Gastrocnemius medialis (tissue), 4 donors: ENCODE results near the gene ADAMTS2. TPM values are rescaled to one million over a fixed set of nuclear protein-coding genes. Genes with fewer than 3 reads are reported as not detected.

Experiments used
- ATAC-seq, 2 donors: fragments of 150-250 bp; one replicate each; pipeline ENCODE4 v1.9.1; 2016
- DNase-seq, 2 donors: peaks; one replicate each; pipeline ENCODE4 v3.0.0-alpha.2; 2019
- H3K27ac ChIP-seq, 4 donors: fragments of 200-600 bp; sonication (generic); 1 replicate in 1 of 4; 2 replicates in 3 of 4; pipeline ENCODE4 v1.5.1; 2016 to 2018; ENCODE audit warnings: mild to moderate bottlenecking in 2 of 4, moderate library complexity in 1 of 4
- H3K27me3 ChIP-seq, 3 donors: fragments of 200-600 bp; sonication (generic) in 2 of 3; 1 replicate in 1 of 3; 2 replicates in 2 of 3; pipeline versions ENCODE4 v1.5.1 to v1.6.0; 2016 to 2019; ENCODE audit warnings: mild to moderate bottlenecking in 1 of 3, moderate library complexity in 1 of 3
- H3K36me3 ChIP-seq, 2 donors: fragments of 200-600 bp; sonication (generic) in 1 of 2; one replicate each; pipeline ENCODE4 v1.5.1; 2017 to 2018
- H3K4me1 ChIP-seq, 2 donors: fragments of 200-600 bp; sonication (generic) in 1 of 2; one replicate each; pipeline ENCODE4 v1.5.1; 2016 to 2017; ENCODE audit warnings: mild to moderate bottlenecking in 2 of 2
- H3K4me3 ChIP-seq, 4 donors: fragments of 200-600 bp; sonication (generic) in 3 of 4; 1 replicate in 1 of 4; 2 replicates in 3 of 4; pipeline ENCODE4 v1.5.1; 2016 to 2019; ENCODE audit warnings: mild to moderate bottlenecking in 2 of 4
- H3K9me3 ChIP-seq, 3 donors: fragments of 200-600 bp; sonication (generic) in 2 of 3; 1 replicate in 1 of 3; 2 replicates in 2 of 3; pipeline ENCODE4 v1.5.1; 2016 to 2019
- POLR2A ChIP-seq, 2 donors: fragments of 450-650 bp; IDR thresholded peaks; one replicate each; pipeline ENCODE4 v1.6.1; 2017; ENCODE audit warnings: antibody characterized with exemption in 2 of 2, mild to moderate bottlenecking in 2 of 2, moderate library complexity in 2 of 2
- in situ Hi-C, 4 donors: fragments of 200-750 bp; cut with MboI; loops; one replicate each; pipeline versions ENCODE4 v1.15.0 to v1.8.0; 2017; ENCODE audit warnings: low sequenced_read_pairs in 4 of 4
- intact Hi-C: fragments of 100-400 bp; cut with DNase I; formaldehyde crosslinking; loops from one replicate; pipeline ENCODE4 v1.15.1; 2023; ENCODE audit warnings: low total_unique reads
- total RNA-seq, 4 donors: library from RNA; depleted of rRNA; stranded (reverse); fragments of >200 nt; gene quantifications; one replicate each; pipeline versions ENCODE4 v1.1.0 to v1.2.3, GENCODE V29; 2016
- TF ChIP-seq, protein P1 (sequence below), 5 experiments: fragments of 450-650 bp in 3 of 5; fragments of 200-600 bp in 2 of 5; sonication (generic) in 2 of 5; IDR thresholded peaks in 4 of 5; conservative IDR thresholded peaks in 1 of 5; 1 replicate in 4 of 5; 2 replicates in 1 of 5; pipeline ENCODE4 v1.5.1; 2016 to 2019; ENCODE audit warnings: antibody characterized with exemption in 5 of 5, mild to moderate bottlenecking in 3 of 5, moderate library complexity in 3 of 5

Gene ADAMTS2
- total RNA-seq, 4 donors from 2014 or later, result 0.78 to 3.8 (median 2.0) TPM

DNA sequence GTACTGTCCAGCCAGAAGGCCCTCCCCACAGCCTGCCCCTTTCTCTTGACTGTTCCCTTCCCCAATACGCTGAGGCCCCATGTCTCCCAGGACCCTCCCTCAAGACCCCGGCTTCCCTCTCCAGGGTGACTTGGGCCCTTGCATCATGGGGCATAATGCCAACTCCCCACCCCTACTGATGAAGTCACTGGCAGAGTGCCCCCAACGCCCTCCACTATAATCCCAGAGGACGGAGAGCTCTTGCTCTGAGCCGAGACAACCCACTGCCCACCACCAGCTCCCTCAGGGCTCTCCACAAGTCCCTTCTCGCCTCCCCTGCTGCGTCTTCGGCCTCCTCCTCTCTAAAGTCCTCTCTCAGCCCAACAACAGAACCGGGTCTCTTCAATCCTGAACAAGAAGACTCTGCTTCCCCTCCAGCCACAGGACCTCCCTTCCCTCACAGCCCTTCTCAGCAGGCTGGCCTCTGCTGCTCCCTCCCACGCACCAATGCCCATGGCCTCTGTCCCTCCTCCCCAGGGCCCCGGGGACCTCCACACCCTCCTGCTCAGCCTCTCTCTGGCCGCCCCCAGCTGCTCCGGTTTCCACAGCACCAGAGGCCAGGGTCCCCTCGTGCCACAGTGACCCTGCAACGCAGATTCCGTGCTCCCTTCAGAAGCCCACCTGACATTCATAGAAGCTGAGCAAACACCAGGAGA, 47.6 kb downstream of the ADAMTS2 start:
- in situ Hi-C loops (no loop called here), intact Hi-C loops (no loop called here)
- ATAC-seq (no peak), DNase-seq (no peak)
- Histone ChIP-seq H3K27ac (no peak overlapping the region), H3K27me3 (no peaks in the 10 kb centered on the region), H3K4me1 (peaks cover 3 to 6% of the 10 kb centered on the region in 2 donors), H3K4me3 (no peak overlapping the region), H3K9me3 (no peaks in the 10 kb centered on the region), H3K36me3 (no peaks in the 10 kb centered on the region)
- no peak for TF ChIP-seq POLR2A (IDR thresholded peaks at IDR 0.05)
- TF ChIP-seq, protein P1, sequence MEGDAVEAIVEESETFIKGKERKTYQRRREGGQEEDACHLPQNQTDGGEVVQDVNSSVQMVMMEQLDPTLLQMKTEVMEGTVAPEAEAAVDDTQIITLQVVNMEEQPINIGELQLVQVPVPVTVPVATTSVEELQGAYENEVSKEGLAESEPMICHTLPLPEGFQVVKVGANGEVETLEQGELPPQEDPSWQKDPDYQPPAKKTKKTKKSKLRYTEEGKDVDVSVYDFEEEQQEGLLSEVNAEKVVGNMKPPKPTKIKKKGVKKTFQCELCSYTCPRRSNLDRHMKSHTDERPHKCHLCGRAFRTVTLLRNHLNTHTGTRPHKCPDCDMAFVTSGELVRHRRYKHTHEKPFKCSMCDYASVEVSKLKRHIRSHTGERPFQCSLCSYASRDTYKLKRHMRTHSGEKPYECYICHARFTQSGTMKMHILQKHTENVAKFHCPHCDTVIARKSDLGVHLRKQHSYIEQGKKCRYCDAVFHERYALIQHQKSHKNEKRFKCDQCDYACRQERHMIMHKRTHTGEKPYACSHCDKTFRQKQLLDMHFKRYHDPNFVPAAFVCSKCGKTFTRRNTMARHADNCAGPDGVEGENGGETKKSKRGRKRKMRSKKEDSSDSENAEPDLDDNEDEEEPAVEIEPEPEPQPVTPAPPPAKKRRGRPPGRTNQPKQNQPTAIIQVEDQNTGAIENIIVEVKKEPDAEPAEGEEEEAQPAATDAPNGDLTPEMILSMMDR (IDR thresholded peaks at IDR 0.05 in 4 of 5, conservative IDR thresholded peaks at IDR 0.05 in 1 of 5), result no peak

- intact Hi-C loops, result no loop called here
- DNase-seq (no peak), ATAC-seq (no peak)
- no peak overlapping the region for H3K4me3 ChIP-seq
- H3K9me3 ChIP-seq, result no peaks in the 10 kb centered on the region
- H3K27me3 ChIP-seq, result no peaks in the 10 kb centered on the region
- H3K27ac ChIP-seq, result no peak overlapping the region
- peaks cover 3 to 6% of the 10 kb centered on the region in 2 donors for H3K4me1 ChIP-seq
- H3K36me3 ChIP-seq, result no peaks in the 10 kb centered on the region
- no peak for TF ChIP-seq POLR2A (IDR thresholded peaks at IDR 0.05)
- TF ChIP-seq, protein P1 (IDR thresholded peaks at IDR 0.05 in 4 of 5, conservative IDR thresholded peaks at IDR 0.05 in 1 of 5), result no peak
- in situ Hi-C loops, result no loop called here
Observed at GRCh38 chr5:179297026-179297425, 48.2 kb downstream of the ADAMTS2 start.

DNA sequence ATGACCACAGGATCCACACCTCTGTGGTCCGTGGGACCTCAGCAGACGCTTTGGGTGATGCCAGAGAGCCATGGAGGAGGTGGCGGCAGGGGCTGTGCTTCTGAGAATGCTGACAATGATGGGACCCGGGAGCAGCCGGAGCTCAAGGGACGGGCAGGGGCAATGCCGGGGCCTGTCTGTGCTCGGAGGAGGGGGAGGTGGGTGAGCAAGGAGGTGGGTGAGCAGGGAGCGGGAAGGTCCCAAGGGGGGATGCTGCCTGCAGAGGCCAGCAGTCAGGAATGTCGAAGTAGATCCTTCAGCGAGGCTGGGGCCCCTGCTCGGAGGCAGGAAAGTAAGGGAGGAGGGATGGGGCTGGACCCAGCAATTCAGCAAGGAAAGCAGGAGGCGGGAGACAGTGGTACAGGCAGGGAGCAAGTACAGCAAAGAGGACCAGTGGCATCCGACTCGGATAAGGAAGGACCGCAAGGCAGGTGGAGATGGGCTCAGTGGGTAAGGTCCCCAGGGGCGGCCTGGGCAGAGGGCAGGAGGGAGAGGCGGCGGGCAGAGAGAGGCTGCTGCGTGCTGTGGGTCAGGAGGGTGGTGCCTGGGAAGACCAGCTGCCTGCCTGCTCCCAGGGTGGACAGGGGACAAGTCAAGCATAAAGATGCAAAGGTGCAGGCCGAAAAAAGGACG, 49.0 kb downstream of the ADAMTS2 start:
- Histone ChIP-seq H3K27ac (no peak overlapping the region), H3K27me3 (no peaks in the 10 kb centered on the region), H3K4me1 (peaks cover 3 to 6% of the 10 kb centered on the region in 2 donors), H3K36me3 (no peaks in the 10 kb centered on the region), H3K9me3 (no peaks in the 10 kb centered on the region), H3K4me3 (no peak overlapping the region)
- DNase-seq, result no peak
- ATAC-seq, result no peak
- in situ Hi-C loops (no loop called here), intact Hi-C loops (no loop called here)
- TF ChIP-seq, protein P1 (IDR thresholded peaks at IDR 0.05 in 4 of 5, conservative IDR thresholded peaks at IDR 0.05 in 1 of 5), result no peak
- no peak for TF ChIP-seq POLR2A (IDR thresholded peaks at IDR 0.05)

DNA sequence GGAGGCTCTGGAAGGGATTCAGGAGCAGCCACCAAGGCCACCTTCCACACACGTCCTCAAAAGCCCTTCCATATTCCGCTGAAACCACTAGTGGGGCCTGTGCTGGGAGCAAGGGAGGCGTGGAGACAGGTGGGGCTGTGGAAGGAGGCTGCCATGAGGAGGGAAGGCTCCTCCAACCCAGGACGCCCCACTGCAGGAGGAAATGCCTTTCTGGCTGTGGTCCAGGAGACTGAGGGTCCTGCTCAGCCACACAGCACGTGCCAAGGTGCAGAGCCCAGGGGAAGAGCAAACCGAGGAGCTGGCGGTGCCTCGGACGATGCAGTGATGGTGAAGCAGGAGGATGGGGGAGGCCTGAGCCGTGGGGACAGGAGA, 49.5 kb downstream of the ADAMTS2 start:
- ATAC-seq (no peak), DNase-seq (no peak)
- Histone ChIP-seq H3K9me3 (no peaks in the 10 kb centered on the region), H3K4me1 (peaks cover 3 to 6% of the 10 kb centered on the region in 2 donors), H3K27ac (no peak overlapping the region), H3K4me3 (no peak overlapping the region), H3K27me3 (no peaks in the 10 kb centered on the region), H3K36me3 (no peaks in the 10 kb centered on the region)
- intact Hi-C loops (no loop called here), in situ Hi-C loops (no loop called here)
- TF ChIP-seq POLR2A (IDR thresholded peaks at IDR 0.05), result no peak
- TF ChIP-seq, protein P1 (IDR thresholded peaks at IDR 0.05 in 4 of 5, conservative IDR thresholded peaks at IDR 0.05 in 1 of 5), result no peak
